Amygdala (tissue), 56 donors: ENCODE data around the gene RFTN1.

Experiments
- DNase-seq, 56 donors: peaks; one replicate each; lab custom pipeline; 2025; lab: John Stamatoyannopoulos, UW

Gene RFTN1

DNA sequence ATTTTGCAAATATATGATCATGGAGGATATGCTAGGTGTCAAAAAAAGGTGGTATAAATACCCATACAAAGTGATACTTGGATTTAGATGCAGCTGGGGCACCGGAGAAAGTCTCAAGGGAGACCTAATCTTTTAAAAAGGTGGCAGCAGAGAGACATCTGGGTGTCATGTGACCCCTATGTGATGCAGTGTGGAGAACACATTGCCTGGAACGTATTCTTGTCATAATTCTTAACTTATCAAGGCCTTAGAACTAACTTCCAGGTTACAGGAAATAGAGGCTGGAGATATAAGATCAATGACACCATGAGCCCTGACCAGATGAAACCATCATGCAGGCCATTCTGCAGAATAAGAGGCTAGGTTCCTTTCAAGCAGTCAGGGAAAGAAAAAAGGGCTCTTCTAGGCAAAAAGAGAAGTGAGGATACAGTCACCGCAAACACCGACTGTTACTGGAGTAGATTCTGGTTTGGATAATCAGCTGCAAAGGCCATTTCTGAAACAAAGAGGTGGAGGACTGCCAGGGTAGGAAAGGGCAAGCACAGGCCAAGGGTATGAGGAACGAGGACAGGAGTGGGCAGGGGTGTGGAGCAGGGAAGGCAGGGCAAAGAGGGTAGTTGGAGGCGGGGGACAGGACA, 147.9 kb downstream of the RFTN1 start:
- DNase-seq: no peak

DNA sequence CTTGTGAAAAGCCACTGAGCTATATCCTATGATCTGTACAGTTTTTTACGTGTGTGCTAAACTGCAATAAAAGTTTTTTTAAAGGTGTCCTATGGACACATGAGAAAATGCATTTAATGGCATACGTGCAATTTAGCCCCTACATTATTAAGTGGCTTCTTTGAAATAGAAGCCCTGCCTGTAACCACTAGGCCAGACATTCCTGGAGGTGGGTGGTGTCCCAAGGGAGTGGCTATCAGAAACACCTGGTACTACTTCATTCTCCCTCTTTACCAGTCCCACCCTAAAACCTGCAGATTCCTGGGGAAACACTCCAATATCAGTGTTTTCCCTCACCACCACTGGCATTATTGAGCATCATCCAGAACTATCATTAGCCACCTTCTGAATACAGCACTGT, 148.5 kb downstream of the RFTN1 start:
- no peak for DNase-seq

DNA sequence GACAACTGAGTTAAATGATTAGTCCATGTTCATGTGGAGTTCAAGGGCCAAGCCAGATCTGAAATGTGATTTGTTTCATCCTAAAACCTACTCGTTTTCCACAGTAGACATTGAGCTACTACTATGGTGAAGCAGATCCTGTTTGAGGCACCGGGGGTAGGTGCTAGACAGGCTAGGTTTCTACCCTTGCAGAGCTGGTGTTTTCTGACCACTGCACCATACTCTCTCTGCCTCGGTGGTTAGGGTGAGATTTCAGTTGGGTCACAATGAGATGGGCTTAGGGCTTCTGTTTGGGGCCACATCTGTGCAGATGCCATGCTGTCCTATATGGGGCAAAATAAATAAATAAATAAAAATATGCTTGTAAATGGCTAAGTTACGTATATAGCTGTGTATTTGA, 149.2 kb downstream of the RFTN1 start:
- no peak for DNase-seq

DNA sequence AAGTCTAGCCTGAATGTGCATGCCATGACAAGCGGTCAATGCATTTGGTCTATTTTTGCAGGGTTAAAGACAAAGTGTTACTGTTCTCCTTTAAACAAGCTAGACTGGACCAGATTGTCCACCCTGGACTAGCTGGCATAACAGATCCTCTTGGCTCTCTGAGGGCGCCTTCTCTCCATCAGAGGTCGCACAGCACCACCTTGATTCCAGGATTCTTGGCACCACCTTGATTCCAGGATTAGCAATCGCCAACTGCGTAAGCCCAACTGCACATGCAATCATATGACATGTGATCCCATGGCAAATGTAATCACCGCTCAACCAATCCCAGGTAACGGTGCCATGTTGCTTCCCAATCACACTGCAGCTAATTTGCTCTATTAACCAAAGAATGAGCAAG, 149.9 kb downstream of the RFTN1 start:
- DNase-seq: no peak

DNA sequence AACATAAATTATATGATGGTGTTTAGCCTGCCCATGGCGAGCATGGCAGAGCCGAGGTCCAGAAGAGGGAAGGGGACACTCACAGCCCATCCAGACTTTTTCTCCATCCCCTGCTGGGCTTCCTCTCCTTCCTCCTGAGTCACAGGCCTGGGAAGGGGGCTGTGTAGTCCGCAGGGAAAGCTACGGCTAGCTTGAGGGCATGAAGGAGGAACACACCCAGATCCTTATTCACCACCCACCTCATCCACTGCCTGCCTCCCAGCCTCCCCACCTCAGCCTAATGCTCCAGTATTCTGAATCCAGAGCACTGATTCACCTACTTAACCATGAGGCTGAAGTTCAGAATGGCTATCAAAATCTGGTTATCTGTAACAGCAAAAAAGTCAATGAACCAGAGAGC, 150.7 kb downstream of the RFTN1 start:
- DNase-seq: no peak

DNA sequence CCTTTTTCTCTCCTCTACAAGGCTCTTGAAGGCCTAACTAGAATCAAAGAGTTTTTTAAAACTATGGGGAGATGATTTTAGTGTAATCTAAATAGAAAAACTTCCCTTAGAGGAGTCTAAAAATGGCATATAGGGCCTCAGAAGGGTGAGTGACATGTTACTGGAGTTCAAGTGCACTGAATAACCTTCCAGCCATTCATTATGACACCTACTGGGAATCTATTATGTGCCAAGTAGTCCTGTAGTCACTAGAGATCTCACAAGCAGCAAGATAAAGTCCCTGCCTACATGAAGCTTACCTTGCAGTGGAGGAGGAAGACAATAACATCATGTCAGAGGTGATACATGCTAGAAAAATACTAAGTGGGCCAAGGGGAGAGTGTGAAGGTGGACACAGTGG, 152.4 kb downstream of the RFTN1 start:
- no peak for DNase-seq

DNA sequence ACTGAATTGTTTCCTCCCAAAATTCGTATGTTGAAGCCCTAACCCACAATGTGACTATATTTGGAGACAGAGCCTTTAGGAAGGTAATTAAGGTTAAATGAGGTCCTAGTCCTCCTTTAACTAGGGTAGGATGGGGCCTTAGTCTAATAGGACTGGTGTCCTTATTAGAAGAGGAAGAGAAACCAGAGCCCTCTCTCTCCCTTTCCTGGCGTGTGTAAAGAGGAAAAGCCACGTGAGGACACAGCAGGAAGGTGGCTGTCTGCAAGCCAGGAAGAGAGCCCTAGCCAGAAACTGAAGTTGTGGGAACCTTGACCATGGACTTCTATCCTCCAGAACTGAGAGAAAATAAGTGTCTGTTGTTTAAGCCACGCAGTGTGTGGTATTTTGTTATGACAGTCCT, 154.2 kb downstream of the RFTN1 start:
- no peak for DNase-seq

DNA sequence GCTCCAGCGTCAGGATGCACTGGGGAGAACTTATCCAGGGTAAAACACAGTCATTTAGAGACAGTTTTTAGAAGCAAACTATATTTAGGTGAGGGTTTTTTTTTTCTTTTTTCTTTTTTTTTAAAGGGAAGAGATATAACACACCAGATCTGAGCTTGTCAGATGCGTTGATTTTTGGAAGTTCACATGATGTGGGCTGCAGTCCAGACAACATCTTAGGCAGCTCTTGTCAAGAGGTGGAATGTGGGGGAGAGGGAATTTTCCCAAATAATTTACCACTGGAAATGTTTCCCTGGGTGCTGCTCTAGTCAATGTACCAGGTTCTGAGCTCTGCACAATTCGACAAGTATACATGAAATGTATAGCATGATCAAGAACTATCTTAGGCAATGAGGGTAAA, 155.2 kb downstream of the RFTN1 start:
- no peak for DNase-seq

DNA sequence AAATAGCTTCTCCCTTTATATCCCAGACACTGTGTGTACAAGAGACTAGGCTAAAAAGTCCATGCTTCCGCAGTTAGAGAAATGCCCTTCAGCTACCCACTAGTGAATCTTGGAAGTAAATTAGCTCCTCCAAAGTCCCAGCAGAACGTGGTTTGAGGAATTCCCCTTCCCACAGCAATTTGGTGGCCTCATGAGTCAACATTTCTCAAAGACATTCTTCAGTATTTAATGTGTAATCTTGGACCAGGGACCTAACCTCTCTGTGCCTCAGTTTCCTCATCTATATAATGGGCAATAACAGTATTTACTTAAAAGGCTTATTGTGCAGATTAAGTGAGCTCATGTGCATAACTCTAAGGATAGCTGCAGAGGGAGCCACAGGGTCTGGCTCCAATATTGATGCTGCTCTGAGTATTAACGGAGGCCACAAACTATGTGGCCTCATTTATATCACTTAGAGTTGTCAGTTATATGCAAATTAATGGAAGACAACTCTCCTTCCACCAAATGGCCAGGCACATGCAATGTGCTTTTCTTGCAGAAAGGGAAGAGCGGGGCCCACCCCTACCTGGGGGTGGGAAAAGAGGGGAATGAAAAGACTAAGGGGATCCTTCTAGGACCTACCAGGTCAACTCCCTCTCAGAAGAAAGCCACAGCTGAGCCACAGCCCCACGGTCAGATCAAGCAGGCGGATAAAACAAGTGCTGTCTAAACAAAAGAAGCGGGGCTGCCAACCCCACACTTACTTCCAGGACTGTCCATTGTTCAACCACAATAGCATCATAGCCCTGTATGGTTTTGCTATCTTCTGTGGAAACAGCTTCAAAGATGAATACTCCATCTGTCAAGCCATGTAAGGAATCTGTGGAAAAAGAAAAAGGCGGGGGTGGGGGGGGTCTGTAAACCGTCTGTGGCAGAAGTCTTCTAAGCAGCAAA, 156.0 kb downstream of the RFTN1 start:
- peak in 12 of 56 donors; percentile 10 to 48 (median 29) for DNase-seq

DNA sequence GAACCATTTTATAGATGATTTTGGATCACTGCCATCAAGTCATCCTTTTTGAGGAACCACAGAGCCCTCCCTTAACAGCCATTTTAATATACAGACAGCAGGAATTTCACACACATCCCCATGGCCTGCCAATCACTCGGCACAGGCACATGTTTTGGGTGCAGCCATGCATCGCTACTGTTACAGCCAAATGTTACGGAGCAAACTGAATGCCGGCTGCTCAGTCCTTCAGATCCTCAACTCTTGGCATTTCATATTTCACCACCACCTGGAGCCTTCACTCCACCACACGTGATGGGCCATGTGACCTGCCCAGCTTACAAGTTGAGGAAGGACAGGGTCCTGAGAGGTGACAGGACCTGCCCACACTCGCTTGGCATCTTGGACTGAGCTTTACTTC, 157.7 kb downstream of the RFTN1 start:
- DNase-seq: no peak

DNA sequence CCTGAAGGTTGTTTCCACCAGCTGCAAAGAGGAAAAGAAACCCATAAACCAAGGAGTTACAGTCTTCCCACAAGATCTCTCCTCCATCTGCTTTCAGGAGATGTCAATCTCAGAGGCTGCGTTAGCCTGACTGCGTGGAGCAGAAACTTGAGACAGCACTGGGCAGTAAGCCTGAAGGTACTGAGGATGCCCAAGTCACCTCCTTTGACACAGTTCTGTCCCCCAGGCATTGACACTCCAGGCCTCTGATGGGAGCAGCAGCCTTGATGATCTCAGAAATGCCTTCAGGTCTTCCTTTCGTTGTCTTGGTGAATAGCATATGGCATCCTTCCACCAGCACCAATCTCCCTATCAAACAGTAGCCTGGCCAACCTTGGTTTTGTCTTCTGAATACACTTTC, 159.2 kb downstream of the RFTN1 start:
- no peak for DNase-seq

DNA sequence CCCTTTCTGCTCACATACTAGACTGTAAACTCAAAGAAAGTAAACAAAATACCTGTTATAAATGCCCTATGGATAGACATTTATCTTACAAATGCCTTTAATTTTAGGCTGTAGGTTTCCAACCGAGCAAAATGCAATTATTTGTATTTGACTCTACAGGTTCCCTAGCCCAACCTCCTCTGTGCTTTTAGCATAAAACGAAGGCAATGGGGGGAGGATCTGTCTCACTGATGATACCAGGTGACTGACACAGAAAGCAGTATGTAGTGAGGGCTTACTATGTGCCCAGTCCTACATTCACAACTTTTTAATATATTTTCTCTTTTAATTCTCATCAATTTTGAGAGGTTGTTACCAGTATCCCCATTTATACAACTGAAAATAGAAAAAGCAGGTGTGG, 161.1 kb downstream of the RFTN1 start:
- no peak for DNase-seq

DNA sequence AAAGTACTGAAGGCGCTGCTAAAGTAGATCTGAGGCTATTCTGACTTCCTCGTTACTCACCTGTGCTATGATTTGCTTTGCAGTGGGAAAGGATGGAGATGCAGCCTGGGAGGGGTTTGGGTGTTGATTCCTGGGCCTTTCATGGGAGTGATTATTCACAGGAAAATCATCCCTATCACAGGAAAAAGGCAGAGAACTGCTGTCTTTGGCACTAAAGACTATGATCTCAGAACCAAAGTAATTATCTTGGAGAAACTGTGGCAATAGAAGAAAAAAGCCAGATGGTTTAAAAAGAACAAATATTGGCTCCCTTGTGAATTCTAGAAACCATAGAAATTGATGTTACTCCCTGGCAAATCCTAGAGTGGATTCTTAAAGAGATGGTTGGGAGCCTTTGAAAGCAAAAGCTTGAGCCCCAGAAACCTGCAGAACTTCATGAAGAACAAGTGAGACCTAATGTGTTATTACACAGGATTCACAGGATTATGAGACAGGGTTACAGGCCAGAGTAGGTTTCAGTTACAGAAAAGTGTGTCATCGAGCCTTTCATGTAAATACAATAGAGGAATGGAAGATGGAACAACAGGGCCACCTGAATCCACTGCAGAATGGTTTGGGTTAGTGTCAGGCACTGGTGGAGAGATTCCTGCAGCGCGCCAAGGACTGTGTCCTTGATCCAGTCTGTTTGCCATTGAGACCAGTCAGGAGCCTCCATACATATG, 162.7 kb downstream of the RFTN1 start:
- no peak for DNase-seq

DNA sequence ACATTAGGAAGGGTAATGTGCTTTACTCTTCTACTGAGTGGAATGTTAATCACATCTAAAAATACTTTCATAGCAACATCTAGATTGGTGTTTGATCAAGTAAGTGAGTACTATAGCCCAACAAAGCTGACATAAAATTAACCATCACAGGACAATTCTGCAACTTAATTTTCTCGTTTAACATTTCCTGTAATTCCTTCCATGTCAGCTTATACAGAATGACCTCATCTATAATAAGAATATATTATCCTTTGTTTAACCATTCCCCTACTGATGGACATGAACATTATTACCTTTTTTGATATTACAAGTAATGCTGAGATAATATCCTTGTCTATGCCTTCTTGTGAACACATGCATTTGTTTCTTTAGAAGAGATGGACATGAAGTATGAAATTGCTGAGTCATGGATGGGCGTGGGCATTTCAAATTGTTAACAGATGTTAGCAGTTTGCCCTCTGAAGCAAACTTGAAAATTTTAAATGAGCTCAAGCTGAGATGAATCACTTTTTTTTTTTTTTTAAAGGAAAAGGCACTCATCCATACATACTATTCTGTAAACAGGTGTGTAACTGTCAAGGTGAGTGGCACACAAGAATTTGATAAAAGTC, 163.4 kb downstream of the RFTN1 start:
- no peak for DNase-seq

DNA sequence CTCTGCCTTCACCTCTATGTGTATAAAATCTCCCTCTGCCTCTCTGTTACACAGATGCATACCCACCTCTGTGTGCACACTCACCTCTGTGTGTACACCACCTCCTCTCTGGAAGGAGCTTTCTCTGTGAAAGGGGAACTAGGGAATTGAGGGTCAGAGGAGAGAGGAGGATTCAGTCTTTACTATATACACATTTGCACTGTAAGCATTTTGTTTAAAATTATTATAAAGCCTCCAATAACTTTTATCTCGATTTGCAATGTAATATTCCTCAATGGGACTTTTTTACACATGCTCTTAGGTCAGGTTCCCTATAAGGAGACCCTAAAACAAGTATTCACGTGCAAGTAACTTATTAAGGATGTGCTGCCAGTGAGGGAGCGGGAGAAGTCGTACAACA, 166.0 kb downstream of the RFTN1 start:
- DNase-seq: no peak

DNA sequence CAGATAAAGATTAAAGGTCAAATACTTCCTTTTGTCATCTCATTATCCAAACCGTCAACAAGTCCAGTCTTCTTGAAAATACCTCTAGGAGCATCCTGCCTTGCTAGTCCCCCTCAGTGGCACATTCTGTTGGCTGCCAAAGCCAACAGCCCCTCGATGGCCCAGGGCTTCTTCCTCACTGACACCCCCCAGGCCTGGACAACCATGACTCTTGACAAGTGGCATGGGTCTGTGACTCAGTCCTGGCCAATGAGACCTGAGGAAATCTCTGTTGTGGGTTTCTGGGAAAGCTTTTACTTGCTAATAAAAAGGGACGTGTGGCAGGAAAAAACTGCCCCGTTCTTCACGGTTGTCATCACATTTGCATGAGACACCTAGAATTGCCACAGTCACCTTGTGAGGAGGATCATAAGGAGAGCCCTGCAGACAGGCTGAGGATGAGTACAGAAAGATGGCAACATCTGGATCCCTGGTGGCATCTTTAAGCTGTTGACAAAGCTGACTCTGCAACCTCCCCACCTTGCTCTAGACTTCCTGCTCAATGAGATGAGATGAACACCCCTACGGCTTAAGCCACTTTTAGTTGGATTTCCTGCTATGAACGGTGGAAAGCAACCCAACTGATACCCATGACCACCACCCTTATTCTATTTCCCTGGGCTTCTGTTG, 167.0 kb downstream of the RFTN1 start:
- no peak for DNase-seq

DNA sequence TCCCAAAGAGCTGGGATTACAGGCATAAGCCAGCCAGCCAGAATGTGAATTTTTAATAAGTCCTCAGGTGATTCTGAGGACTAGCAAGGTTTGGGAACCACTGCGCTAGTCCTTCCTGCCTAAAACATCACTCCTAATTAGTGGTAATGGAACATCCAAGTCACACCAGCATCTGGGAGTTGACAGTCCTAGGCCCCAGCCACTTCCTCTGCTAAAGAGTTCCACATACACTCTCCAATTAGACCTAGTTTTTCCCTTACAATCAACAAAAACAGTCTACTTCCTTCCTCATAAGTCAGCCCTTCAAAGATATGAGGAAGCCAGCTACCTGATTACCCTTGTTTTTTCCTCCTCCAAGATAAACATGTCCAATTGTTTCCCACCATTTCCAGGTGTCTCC, 170.4 kb downstream of the RFTN1 start:
- DNase-seq: no peak

DNA sequence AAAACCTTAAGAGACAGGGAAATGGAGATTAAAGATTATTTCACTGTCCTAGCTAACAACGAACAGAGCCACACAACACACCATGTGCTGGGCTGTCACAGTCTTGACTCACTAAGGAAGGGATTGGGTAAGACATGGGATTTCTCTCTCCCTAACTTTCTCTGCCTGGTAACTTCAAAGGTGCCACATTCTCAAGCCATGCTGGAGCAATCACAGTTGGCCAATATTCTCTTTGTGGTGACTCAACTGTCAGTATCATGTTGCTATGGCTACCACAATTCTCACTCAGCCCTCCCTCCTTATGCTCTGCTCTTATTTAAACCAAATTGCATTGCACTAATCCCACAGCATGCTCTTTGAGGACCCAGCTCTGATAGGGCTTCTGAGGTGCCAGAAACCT, 174.5 kb downstream of the RFTN1 start:
- DNase-seq: peak in 2 of 56 donors; percentile 26 to 36

DNA sequence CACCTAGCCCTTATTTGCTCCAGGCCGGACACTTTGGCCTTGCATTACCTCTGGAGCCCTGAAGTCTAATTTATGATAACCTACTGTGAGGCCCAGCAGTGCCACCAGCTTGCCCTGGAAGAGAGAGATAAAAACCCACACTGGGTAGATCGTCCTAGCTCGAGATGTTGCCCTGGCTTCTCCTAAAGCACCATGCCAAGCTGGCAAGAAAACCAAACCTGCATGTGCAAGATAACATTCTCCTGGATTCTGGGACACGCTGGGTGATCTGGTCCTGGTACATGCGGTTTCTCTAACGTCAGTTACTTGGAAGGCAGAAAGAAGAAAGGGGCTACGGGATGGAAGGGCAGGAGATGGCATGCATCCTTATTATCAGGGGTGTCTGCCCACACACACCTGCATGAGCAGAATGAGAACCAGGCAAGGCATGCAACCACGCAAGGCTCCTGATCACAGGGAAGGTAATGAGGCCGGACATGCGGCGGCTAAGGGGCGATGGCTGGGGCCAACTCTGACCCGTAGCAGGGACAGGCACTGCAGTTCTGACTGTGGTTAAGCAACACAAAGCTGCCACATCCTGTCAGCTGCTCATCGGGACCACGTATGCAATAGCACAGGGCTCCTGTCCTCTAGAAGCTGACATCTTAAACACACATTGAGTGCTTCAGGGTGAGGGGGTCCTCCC, 175.5 kb downstream of the RFTN1 start:
- DNase-seq: no peak

DNA sequence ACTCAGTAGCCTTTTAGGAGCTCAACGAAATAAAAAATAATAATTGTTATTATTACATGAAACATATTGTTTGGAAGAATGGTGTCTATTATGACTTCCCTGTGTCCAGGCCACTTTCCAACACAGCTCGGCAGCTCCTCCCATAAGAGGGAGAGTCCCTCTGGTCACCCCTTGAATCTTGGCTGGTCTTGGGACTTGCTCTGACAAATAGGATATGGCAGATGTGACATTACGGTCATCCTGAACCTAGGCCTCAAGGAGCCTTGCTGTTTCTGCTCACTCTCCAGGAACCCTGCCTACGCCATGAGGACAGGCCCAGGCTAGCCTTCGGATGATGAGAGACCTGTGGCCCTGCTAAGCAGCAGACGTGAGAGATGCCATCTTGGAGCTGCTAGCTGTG, 176.7 kb downstream of the RFTN1 start:
- no peak for DNase-seq
